HuH-7 (cell line): ENCODE results near the gene SVEP1.
A peak's percentile ranks its signal among the peaks of the same experiment; 100 is the strongest.
"Not testable (repeated sequence)": the region's sequence is repeated elsewhere in the genome, so short reads cannot be mapped to it uniquely, and the experiment has no call there.

Experiments used
- DNase-seq: peaks from one replicate; pipeline ENCODE4 v3.0.0; 2011; ENCODE audit warnings: low spot score

Gene SVEP1

DNA sequence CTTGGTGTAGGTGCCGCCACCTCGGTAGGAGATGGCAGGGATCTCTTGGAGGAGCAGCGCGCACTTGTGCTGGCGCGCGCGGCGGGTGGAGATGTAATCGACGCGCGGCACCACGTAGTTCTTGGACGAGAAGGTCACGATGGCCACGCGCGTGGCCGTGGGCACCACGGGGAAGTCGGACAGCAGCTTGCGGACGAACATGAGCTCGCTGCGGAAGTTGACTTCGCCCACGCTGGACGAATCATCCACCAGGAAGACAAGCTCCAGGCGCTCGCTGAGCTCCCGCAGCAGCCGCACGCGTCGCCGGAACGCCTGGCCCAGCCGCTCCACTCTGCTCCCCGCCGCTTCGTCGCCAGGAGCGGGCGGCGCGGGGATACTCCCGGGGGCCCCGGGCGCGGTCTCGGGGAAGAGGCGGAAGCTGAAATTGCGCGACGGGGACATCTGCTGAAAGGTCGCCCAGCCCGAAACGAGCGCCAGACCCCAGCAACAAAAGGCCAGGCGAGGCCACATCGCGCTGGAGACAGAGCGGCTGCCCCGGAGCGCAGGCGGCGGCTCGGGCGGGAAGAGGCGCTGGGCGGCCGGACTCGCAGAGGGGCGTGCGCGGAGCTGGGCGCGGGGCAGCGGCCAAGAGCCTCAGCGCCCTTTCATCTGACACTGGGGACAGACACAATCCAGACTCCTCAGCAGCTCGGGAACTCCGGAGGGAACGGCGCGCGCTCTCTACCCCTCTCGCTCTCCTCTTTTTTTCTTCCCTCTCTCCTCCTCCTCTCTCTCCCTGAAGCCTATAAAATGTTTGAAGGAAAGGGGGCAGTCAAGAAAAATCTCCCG is at the start of gene SVEP1:
TSS of gene SVEP1 (minus strand) at position 708 of the 828 bp plus-strand sequence. CDS start at position 510, 198 bp downstream.
- DNase-seq: peak; percentile 44

DNA sequence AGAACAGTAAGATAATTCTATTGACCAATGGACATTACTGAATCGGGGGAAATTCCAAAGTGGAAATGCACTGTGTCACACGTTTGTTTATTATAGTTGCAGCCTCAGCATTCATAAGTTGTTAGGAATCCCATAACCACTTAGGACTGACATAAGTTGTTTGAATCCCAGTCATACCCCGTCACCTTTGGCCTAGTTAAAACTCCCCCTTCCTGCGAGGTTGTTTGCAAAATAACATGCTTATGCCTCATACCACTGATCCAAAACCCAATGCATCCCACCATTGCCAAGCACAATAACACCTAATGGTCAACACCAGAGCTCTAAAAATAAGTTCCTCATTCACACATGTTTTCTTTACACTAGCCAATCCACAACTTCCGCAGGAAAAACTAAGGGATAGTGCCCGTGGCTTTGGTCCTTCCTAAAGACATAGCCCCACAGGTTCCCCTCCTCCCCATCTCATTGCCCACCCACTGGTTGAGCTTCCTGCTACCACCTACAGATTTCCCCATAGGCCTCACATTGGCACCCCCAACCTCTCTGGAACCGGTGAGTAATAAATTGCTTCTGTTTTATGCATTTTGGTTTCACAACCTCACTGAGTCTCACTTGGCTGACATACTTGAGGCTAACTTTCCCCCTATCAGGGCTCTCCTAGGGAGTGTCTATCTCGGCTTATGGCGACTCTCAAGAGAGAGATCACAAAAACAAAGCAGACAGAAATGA is 46.7 kb upstream of the SVEP1 start:
- no peak for DNase-seq

DNA sequence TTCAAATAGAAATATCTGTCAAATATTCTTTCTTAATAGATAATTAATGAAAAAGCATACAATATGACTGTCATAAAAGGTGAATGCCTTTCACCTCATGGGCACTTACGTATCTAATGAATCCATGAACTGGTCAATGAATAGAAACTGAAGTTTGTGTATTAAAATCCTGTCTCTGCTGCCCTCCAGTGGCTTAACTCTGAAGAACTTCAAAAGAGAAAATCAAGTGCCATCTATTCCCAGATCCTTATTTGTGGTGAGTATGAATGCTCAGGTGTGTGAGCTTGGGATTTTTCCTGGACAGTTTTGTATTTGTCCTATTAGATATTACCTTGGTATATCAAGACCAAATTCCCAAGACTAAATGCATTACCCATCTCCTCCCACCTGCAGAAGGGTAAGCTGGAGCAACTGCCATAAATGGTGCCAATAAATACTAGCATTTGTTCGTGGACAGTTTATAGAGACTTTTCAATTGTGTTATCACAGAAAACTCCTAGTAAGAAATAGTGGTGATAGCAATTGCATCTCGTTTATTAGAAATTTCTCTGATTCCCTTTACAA is 44.0 kb upstream of the SVEP1 start:
- DNase-seq: peak; percentile 36

DNA sequence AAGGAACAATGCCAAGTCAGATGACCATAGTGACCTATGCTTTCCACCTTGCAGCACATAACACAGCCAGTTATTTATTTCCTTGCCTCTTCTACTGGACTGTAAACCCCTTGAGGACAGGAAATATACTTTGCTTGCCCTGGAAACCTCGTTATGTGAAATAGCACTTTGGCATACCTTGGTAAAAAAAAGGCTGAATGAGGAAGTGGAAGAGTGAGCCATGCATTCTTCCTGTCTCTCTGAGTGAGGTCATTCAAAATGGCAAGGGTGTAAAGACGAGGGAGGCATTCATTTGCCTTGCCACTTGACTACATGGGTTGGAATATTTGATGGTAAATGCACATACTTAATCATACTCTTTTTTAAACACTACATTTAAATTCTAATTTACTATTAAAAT is 42.8 kb upstream of the SVEP1 start:
- no peak for DNase-seq

DNA sequence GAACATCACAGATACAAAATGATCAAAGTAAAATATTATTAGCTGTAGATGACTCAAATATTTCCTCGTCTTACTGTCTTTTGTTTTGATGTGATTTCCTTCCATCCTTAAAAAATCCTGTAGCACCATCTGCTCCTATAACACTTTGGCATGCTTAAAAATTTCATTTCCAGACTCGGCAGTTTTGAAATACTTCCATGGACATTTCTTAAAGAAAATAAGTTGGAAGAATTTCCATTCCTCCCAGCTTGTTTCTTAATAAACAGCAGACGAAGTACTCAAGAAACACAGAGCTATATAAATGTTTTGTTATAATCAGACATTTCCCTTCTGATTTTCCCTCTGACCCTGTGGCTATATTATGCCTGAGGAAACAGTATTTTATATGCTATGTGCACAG is 41.2 kb upstream of the SVEP1 start:
- DNase-seq: no peak

DNA sequence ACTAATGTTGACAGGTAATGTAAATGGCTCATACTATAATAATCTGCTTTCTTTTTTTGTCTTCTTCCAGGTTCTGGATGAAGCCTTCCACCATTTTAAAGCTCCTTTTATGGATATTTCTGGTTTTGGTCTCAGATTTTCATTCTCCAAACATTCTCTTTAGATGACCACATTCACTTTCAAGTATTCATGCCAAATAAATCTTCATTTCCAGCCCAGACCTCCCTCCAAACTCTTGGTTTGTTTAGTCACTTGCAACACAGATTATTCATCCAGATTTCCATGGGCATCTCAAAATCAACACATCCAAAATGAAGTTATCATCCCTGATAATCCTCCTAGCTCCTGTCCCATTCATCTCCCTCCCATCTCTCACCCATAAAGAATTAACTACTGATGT is 40.3 kb upstream of the SVEP1 start:
- no peak for DNase-seq

DNA sequence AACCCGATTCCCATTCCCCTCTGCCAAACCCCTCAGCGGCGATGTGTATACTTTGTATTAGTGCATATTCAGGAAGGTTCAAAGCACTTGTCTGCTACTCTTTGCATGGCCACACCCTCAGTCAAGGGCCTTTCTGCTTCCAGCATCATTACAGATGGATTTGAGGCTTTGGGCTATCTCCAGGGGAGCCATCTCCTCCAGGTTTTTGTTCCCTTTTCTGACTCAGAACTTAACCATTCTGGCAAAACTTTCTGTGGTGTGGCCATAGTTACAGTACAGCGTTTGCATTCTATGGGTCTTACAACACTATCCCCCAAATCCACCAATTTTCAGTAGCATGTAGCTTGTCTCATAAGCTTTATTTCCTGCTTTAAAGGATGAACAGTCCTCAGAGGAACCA is 36.0 kb upstream of the SVEP1 start:
- no peak for DNase-seq

DNA sequence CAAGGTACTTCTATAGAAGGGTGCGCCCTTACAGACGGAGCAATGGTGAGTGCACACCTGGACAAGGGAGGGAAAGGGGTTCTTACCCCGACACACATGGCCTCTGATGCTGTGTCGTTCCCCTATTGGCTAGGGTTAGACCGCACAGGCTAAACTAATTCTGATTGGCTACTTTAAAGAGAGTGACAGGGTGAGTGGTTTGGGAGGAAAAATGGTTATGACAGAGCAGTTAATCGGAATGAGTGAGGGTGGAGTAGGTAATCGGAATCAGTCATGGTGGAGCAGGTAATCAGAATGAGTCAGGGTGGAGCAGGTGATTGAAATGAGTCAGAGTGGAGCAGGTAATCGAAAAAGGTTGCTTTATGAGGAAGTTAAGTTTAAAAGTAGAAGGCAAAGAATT is 35.0 kb upstream of the SVEP1 start:
- DNase-seq: not testable (repeated sequence)

DNA sequence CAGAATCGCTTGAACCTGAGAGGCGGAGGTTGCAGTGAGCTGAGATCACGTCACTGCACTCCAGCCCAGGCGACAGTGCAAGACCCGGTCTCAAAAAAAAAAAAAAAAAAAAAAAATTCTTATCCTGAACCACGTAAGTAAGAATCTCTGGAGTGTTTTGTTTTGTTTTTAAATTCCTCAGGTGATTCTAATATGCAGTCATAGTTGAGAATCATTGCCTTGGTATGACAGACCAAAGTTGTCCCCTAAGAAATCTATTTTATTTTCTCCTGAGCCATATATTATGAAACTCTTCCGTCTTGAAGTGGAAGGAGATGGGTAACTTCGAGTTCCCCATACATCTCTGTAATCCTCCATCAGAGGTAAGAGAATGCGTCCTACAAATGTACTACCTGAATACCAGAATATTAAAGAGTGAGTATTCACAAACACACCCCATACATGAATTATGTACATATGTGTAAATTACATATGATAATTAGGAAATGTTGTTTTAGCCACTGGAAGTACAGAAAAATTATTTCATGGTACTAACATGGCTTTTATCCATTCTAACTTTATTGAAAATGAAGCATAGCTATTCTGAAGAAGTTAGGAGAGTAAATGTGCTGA is 26.7 kb upstream of the SVEP1 start:
- no peak for DNase-seq

DNA sequence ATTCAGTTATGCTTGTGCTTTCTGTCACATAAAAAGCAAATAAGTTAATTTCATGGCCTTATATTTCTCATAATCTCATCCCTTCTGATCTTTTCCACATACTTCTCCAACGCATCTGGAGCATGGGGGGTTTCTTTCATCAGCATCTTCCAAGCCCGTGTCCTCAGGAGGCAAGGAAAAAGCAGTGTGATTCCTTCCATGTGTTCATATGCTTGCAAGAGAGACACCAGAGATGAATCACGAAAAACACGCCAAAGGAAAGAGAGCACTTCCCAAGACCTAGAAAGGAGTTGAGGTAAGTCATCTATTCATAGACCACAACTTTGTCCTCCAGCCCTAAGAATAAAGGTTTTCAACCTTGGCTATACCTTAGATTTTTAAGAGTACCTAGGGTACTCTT is 26.0 kb upstream of the SVEP1 start:
- no peak for DNase-seq

DNA sequence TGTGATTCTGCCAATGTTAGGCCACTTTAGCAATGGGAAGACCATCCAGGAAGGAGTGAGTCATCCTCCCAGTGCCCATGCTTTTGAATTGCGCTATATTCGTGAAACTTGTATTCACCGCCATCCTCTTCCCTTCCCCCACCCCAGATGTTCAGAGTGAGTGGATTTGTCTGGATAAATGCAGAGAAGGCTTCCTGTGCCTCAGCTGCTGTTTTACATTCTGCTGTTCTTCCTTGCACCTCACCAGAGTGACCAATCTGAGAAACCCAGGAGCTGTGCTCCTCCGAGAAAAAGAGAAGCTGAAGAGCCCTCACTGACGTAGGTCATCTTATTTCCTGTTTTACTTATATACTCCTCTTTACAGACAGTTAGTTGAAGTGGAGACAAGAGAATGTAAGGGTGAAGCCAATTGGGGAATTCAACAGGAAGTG is 24.6 kb upstream of the SVEP1 start:
- no peak for DNase-seq

DNA sequence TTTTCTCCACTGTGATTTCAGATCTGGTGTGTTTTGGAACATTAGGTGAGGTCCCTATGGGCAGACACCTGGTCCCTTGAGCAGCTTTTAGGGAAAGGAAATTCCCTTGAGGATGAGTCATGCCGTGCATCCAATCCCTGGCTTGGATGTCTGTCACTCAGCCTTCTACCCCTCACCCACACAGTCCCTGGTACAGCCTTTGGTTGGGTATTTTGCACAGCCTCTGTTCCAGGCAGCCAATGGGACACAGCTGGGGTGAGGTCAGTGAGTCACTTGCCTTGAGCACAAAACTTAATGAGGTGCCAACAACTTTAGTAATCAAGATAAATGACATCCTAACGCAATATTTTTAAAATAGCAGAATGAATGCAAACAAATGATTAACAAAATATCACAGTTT is 22.7 kb upstream of the SVEP1 start:
- DNase-seq: no peak

DNA sequence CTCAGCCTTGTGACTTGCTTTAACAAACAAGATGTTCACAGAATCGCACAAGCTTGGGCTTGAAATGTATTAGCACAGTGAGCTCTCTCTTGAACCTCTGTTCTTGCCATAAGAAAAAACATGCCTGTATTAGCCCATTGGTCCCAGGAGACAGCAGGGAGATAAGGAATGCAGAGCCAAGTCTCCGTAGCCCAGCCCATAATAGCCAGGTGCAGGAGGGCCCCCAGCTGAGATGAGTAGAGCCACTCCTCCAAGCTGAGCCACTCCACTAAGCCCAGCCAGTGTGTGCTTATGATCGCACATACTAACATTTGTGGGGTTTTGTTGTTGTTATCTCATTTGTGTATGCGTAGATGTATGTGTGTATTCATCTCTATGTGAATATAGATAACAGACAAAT is 21.6 kb upstream of the SVEP1 start:
- no peak for DNase-seq

DNA sequence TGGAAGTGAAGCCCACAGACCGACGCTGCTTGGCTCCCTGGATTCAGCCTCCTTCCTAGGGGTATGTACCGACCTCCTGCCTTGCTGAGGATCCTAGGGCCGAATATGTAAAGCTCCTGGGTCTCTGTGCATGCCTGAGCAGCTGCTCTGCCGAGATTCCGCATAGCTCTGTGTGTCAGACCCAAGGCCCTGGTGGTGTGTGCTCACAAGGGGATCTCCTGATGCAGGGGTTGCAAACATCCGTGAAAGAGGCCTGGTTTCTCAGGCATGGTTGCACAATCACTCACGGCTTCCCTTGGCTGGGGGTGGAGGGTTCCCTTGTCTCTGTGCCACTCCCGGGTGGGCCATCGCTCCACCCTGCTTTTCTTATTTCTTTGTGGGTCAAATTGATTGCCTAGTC is 19.9 kb upstream of the SVEP1 start:
- DNase-seq: no peak

DNA sequence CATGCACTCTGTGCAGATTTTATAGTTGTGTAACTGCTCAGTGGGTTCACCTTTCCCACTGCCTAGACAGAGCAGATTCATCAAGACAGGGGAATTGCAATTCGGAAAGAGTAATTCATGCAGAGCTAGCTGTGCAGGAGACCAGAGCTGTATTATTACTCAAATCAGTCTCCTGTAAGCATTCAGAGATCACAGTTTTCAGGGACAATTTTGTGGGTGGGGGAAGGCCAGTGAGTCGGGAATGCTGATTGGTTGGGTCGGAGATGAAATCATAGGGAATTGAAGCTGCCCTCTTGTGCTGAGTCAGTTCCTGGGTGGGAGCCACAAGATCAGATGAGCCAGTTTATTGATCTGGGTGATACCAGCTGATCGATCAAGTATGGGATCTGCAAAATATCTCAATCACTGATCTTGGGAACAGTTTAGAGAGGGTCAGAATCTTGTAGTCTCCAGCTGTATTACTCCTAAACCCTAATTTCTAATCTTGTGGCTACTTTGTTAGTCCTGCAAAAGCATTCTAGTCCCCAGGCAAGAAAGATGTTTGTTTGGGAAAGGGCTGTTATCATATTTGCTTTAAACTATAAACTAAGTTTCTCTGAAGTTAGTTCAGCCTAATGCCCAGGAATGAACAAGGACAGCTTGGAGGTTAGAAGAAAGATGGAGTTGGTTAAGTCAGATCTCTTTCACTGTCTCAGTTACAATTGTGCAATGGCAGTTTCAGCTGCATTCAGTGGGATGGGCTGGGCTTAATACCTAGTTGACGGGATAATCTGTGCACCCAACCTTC is 12.7 kb upstream of the SVEP1 start:
- DNase-seq: no peak

DNA sequence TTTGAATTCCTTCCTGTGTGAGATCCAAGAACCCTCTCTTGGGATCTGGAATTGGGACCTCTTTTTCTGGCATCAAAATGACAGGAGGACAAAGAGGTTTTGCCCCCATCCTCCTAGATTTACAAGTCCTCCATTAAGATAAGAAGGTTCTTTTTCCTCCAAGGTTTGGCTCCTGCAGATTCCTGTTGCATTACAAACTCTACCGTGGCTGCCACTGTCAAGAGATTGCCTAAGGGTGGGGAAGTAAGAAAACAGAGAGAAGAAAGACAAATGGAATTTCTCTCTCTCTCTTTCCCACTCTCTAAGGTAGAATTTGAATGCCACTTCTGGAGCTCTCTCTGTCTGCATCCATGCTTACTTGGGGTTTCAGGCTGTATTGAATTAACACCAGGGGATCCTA is 12.0 kb upstream of the SVEP1 start:
- DNase-seq: no peak

DNA sequence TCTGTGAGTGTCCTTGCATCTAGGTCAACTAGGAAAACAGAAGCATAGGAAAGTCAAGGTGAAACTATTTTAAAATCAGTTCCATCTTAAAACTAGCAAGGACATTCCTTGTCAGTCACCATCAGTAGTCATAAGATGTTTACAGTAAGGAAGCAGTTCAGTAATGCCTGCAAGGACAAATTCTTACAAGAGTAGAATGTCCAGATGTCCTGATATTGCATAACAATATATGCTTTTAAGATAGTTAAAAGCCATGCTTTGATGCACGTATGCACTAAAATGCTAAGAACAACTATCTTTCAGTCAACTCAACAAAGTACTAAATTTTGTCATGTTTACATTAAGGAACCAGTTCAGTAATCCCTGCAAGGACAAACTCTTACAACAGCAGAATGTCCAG is 11.3 kb upstream of the SVEP1 start:
- no peak for DNase-seq

DNA sequence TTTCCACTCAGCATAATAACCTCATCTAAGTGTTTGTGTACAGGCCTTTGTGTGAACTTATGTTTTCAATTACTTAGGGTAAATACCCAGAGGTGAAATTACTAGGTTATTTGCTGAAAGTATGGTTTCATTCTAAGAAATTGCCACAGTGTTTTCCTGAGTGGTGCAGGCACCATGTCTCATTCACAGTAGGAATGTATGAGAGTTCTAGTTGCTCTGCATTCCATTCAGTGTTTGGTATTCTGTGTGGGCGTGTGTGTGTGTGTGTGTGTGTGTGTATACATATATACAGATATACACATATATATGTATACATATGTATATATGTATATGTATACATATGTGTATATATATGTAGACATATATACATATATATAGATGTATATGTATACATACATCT is 8.8 kb upstream of the SVEP1 start:
- DNase-seq: no peak

DNA sequence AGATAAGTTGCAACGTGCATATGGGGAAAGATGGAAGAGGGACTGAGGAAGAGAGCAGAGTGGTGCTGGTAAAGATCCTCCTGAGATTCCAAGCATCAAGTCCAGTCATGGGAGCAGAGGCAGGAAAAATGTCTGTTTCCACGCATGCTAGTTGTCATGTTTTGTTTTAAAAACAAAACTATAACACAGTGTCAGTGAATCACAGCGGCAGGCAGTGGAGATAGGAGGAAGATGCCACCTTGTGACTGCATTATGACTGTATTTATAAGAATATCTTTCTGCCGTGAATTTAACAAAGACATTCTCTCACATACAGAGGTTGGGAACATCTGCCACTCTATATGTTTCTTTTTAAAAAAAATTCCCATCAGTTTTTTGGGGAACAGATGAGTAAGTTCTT is 3.7 kb upstream of the SVEP1 start:
- DNase-seq: no peak

DNA sequence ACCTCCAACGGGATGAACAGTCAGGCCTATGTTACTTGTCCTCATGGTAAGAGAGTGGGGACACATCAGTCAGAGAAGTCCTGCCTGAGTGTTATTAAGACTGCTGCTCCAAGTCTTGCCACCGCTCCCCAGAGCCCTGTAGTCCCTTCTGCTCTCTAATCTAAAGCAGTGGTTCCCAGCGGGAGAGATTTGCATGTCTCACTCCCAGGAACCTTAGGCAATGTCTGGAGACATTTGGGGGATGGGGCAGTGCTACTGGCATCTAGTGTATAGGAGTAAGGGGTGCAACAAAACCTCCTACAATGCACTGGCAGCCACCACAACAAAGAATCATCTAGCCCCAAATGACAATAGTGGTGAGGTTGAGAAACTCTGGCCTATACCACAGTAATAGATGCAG is 2.6 kb upstream of the SVEP1 start:
- DNase-seq: no peak

DNA sequence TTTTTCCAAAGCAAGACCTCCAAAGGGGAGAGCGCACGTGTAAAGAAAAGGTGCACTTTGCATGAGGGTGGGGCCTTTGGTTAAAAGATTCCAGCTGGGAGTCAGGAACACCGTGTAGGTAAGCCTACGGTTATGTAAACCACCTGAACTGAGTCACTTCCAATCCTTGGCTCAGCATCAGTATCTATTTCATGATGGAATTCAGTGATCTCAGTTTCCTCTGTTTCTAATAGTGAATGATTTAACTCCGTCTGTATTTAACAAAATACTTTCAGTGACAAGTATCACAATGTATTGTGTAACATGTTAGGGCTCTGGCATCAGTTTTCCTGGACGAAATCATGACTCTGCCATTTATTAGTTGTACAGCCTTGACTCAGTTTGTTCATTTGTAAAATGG is 1.3 kb upstream of the SVEP1 start:
- DNase-seq: no peak

DNA sequence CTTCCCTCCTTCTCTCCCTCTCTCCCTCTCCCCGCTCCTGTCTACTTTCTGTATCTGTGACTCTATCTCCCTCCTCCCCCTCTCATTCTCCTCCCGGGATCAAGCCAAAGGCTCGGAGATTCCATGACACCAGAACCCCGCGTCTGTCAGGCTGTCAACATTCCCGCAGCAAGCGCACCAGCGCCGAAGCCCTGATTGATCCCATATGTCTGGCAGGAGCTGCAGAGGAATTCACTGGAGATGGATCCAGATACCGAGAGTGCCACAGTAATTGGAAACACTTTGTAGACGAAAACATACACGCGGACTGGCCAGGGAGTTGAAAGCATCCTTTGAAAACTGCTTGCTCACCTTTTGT is 300 bp upstream of the SVEP1 start:
- DNase-seq: peak; percentile 42
